ENCODE measurements around the gene PDE10A.
"Not testable (repeated sequence)": the region's sequence is repeated elsewhere in the genome, so short reads cannot be mapped to it uniquely, and the experiment has no call there.

The PDE10A gene

DNA sequence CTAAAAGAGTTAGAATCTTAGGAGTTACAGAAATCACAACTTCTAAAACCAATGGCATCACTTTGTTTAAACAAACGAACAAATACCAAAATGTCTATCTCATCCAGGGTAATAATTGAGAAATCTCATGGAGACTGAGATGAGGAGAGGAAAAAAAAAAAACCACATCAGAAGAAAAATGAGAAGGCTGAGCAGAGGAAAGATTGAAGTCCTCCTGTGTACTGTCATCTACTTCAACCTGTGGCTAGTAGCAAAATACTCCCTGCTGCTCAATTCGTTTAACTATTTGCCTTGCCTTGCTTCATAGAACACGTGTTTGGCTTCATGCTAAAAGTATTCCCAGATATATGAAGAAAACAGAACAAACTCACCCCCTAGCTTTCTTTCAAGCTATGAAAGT, 143.7 kb downstream of the PDE10A start:
- DNase-seq: no peak

DNA sequence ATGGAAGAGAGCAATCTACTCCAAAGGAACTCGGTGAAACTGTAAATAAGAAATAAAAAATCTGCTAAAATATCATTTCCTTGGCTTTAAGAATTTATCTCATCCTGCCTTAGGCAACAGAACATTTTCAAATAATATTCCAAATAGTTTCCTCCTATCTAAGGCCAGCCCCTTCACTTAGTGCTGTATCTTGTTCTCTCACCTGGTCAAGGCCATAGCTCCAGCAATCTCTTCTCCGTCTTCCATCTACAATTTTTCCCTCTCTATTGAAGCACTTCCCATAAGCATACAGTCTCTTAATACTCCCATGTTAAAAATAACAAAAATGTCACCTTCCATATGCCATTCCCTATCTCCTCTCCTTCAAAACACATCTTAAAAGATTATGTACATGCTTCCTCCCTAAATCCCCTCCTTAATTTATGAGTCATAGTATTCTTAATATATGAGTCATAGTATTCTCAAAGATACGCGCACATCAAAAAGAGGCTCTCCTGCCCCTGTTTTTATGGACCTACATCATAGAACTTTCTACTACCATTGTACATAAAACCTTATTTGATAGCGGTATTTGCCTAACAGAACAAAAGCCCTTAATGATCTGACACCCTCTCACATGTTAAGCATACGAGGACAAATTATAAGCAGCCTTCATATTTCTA, 146.9 kb downstream of the PDE10A start:
- no peak for DNase-seq

DNA sequence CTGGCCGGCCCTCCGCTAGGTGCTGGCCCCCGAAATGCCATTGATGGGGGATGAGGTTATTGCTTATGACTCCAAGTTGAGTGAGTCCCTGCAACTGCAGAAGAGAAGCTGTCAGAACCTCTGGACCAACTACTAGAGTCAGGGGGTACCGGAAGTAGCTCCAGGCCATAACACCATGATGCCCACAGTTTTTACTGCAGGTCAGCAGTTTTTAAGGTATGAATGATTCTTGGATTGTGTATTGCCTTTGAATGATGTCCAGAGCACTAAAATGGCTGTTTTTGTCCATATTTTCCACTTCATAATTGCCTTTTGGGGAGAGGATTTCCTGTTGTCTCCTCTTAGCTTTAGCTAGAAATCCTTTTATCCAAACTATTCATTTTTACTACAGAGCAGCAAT, 148.4 kb downstream of the PDE10A start:
- no peak for DNase-seq

DNA sequence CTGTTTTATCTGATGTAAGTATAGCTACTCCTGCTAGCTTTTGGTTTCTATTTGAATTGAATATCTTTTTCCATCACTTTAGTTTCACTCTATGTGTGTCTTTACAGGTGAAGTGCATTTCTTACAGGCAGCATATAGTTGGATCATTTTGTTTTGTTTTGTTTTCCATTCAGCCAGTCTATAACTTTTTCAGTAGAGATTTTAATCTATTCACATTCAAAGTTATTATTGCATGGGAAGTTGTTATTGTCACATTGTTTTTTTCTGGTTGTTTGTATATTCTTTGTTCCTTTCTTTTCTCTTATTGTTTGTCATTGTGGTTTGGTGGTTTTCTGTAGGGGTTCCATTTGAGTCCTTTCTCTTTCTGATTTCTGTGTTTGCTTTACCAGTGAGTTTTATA, 151.2 kb downstream of the PDE10A start:
- DNase-seq: no peak

DNA sequence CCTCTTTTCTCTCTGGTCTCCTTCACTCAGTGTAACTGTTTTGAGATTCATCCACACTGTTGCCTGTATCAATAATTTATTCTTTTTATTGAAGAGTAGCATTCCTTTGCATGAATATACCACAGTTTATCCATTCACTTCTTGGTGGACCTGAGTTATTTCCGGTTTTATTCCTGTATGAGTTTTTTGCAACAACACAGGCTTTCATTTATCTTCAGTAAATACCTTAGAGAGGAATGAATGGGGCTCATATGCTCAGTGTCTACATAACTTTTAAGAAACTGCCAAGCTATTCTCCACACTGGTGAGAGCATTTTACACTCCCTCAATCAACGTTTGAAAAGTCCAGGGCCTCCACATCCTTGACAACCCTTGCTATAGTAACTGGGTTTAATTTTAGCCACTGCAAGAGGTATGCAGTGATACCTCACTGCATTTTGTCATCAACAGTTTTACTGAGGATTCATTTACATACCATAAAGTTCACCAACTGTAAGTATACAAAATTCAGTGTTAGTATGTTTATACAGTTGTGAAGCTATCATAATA, 154.6 kb downstream of the PDE10A start:
- no peak for DNase-seq

DNA sequence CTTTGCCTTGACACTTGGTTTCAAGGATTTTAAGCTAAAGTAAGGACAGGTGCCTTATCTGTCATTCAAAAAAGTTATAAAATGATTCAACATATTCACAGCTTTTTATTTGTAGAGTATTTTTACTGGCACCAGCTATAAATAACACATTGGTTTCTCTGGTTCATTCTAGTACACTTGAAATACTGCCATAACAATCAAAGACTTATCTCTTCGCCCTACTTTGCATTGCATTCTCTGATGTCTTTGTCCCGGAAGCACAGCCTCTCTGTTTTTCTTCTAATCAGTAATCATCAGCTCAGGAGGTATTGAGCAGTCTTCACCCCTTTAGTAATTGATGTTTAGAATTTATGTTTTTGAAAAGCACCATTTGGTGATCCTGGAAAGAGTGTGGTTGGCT, 156.4 kb downstream of the PDE10A start:
- no peak for DNase-seq

DNA sequence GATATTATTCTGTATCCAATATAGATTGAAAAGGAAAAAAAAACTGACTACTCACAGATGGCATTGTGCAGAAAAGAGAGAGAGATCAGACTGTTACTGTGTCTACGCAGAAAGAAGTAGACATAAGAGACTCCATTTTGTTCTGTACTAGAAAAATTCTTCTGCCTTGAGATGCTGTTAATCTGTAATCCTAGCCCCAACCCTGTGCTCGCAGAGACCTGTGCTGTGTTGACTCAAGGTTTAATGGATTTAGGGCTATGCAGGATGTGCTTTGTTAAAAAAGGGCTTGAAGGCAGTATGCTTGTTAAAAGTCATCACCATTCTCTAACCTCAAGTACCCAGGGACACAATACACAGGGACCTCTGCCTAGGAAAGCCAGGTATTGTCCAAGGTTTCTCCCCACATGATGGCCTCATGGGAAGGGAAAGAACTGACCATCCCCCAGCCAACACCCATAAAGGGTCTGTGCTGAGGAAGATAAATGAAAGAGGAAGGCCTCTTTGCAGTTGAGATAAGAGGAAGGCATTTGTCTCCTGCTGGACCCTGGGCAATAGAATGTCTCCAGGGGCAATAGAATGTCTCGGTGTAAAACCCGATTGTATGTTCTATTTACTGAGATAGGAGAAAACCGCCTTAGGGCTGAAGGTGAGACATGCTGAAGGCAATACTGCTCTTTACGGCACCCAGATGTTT, 162.7 kb downstream of the PDE10A start:
- not testable (repeated sequence) for DNase-seq

DNA sequence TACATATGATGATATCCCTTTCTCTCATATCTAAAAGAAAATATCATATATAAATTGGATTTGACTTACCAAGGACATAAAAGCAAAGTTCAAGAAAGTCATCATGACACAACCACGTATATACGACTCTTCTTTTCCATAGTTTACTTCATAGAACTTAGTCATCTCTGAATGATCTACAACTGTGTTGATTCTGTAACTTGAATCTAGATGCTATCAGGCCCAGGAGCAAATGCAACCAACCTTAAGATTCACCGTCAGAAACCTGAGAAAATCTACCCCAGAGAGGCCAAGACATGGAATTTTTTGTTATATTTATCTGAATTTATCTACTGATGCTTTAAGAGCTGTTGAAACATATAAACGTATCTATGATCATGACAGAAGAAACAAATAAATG, 165.6 kb downstream of the PDE10A start:
- DNase-seq: no peak

DNA sequence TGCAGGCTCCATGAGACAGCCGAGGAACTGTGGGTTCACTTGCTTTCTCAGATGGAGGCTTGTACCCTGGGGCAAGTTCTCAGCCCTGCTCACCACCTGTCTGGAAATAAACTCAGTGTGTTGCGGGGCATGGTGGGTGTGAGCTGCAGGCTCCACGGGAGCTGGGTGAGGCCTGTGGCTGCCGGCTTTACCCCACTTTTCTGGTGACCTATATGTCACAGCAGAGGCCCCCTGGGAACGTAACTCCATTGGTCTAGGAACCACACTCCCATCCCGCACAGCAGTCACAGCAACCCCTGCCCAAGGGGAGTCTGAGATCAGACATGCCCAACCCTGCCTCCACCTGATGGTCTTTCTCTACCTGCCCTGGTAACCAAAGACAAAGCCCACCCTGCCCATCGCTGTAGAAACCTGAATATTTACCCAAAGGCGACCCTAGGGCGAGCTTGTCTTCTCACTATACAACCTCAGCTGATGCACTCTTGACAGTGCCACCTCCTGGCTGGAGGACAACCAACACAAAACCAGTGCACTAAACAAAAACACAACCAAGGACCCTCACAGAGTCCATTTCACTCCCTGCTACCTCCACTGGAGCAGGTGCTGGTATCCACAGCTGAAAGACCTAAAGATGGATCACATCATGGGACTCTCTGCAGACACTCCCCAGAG, 174.3 kb downstream of the PDE10A start:
- no peak for DNase-seq

DNA sequence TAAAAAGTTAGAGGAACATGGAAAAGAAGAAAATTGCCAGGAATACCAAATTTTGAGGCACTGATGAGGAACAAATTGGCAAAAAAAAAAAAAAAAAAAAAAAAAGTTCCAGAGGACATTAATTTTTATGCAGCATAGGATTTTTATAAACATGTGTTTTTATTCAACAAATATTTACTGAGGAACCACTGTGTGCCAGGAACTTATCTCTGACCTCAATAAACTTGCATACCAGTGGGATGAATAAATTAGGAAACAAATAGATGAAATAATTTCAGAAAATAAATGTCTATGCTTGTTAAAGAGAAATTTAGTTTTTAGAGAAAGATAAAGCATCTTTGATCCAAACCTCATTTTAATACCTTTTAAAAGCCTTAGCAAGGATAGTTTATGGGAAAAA, 175.1 kb downstream of the PDE10A start:
- DNase-seq: no peak

DNA sequence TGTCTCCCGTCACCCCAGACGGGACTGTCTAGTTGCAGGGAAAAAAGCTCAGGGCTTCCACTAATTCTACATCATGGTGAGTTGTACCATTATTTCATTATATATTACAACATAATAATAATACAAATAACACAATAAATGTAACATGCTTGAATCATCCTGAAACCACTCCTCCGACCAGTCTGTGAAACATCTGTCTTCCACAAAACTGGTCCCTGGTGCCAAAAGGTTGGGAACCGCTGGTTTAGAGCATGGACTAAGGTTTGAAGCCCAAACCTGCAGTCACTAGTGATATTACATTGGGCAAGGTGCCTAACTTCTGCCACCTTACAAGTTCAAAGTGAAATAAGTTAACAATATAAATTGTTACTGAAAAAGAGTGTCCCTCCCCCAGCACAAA, 175.7 kb downstream of the PDE10A start:
- DNase-seq: no peak

DNA sequence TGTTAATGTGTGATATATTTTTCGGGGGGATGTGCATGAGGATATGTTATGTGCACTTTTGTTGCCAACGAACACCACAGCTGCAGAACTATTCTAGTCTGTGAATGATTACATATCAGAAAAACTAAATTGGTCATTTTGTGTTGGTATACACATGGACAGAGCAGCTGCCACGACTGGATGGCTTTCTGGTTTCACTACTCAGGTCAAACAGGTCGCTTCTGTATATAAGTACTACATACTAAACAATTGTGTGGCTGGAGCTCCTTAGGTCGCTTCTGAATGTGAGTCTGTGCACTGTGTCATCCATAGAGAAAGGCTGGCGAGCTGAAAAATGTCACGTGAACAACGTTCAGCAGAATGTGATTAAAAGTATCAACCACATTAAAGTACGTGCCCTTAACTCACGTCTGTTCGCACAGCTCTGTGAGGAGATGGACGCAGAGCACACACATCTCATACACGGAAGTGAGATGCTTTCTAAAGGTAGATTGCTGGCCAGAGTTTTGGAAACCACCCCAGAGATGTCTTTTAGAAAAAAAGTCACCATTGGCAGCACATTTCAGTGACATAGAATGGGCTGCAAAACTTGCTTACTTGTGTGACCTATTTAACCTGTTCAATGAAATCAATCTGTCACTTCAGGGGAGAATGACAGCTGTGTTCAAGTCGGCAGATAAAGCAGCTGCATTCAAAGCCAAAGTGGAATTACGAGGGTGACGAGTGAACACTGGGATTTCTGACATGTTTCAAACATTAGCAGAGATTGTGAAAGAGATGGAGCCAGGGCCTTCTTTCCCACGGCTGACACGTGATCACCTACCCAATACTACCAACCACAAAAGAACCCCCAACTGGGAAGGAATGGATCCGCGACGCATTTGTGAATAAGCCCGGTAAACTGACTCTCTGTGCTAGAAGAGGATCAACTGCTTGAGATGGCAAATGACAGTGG, 176.6 kb downstream of the PDE10A start:
- no peak for DNase-seq

DNA sequence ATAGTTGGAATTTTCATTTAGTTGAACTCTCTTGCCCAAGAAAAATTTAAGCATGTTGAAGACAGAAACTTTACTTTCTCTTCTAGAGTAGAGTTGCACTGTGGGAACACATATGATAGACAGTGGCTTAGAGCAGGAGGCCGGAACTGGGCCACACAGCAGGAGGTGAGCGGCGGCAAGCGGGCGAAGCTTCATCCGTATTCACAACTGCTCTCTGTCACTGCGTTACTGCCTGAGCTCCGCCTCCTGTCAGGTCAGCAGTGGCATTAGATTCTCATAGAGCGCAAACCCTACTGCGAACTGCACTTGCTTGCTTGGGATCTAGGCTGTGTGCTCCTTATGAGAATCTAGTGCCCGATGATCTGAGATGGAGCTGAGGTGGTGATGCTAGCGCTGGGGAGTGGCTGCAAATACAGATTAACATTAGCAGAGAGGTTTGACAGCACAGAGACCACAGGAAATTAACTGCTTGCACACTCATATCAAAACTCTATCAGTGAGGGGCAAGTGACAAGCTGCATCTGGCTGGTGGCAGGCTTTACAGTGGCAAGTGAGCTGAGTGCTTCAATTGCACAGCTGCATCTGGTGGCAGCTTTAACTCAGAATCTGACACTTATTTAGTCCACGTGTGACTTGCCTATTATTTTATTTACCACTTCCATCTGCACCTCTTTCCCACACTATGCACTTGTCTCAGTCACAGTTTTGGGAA, 178.7 kb downstream of the PDE10A start:
- DNase-seq: no peak

DNA sequence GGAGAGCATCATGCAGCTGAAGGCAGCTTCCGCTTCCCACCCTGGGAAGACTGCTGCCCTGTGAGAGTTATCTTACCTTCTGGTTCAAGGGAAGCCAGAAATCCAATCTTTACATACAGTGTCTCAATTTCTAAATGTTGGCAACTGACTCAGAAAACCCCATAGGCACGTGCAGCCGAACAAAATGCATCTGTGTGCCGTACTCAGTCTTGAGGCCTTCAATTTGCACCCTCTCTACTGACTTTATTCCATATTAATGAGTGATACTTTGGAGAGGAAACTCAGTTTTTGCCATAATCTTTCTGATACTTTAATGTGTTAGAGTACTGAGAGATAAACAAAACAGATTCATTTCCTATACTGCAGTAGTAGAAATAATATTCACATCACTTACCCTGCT, 181.1 kb downstream of the PDE10A start:
- no peak for DNase-seq

DNA sequence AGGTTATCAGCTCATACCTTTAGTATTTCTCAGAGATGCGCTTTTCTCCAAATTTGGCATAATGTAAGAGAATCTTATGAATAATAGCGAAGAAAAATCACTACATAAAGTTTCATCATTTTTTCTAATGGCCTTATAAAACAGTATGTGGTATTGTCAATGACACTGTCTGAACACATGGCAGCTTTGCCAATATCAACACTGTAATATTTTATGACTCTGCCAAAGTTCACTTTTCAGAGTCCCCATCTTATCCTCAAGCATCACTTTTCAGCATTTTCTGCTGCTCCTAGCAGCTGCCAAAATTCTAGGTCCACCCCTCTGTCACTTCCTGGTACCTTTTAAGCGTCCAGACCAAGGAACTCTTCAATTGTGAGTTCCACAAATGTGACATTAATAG, 182.1 kb downstream of the PDE10A start:
- DNase-seq: no peak

DNA sequence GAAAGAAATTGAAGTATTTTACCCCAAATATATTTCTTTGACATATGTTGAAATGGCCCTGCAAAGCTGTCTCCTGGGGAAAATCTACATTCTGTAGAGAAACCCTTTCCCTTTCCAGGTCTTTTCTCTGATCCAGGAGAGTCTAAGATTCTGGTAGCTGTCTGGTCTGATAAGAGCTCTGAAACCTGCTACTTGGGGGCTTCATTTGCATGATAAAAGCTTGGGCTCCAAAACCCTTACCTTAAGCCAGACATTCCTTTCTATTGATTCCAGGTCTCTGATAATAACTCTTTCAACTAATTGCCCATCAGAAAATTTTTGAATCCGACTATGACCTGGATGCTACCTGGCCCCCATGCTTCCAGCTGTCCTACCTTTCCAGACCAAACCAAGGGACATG, 184.5 kb downstream of the PDE10A start:
- no peak for DNase-seq

DNA sequence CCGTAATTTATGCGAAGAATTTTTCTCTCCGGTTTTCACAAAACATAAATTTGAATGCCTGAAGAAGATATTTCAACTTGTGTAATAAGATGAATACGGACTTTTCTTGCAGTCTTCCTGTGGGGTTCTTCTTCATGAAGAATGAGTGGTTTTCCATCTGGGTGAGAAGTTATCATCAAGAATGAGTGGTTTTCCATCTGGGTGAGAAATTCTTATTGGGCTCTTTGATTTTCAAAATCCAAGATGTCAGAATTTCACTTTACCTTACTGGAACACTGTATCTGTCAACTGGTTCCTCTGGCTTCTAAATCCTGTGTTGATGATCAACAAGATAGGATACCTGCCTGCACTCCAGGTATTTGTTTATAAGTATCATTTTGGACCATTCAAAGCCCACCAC, 193.6 kb downstream of the PDE10A start:
- DNase-seq: no peak

DNA sequence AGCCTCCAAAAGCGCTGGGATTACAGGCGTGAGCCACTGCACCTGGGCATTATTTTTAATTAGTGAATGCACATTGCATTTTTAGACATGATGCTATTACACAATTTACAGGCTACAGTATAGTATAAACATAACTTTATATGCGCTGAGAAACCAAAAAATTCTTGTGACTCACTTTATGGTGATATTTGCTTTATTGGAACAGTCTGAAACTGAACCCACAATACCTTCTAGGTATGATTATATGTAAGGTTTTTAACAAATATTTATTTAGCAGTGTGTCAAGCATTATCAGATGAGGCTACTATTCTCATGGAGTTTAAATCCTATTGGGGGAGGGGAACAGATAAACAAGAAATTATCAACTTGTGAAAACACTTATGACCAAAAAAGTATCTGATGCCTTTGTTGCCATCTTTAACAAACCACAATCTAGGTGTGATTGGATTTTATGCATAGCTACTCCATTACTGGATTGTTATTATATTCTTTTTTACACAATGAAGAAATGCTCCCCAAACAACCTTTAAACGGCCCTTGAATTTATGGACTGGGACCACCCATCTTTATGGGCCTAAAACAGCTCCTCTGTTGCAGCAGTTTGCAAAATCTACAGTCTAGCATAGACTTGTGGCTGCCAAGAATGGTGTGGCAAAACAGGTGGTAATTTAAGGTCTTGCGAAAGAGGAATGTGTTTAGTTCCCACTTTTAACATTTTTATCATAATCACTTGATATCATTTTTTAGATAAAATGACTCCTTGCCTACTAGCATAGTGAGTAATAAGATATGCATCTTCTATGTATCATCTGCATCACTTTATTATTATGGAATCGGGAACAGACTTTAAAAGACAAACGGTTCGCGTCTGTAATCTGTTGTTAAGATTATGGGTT, 194.5 kb downstream of the PDE10A start:
- DNase-seq: no peak

DNA sequence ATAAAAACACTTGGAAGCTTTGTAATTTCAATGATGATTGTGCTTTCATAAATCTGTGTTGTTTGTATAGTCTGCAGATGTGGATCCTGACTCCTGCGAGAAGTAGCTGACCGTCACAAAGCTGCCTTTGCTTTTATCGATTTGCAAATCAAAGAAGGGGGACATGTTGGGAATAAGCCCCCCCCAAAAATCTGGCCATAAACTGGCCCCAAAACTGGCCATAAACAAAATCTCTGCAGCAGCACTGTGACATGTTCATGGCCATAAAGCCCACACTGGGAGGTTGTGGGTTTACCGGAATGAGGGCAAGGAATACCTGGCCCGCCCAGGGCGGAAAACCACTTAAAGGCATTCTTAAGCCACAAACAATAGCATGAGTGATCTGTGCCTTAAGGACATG, 199.5 kb downstream of the PDE10A start:
- DNase-seq: not testable (repeated sequence)

DNA sequence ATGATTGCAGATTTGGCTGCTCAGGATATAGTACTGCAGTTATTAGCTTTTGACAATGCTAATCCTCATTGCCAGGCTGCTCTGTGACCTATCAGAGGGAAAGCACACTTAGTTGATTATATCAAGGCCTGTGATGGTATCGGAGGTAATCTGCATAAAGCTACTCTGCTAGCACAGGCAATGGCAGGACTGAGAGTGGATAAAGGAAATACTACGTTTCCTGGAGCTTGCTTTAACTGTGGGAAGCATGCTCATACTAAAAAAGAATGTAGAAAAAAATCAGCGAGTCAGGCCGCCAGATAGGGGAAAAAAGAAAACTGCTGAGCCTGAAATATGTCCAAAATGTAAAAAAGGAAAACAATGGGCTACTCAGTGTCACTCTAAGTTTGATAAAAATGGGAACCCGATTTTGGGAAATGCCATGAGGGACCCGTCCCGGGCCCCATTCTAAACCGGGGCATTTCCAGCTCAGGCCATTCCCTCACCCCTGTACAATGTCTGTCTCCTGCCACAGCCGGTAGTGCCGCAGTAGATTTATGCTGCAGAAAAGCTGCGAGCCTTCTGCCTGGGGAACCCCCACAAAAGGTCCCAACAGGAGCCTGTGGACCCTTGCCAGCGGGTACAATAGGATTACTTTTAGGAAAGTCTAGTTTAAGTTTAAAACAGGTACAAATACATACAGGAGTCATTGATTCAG, 203.3 kb downstream of the PDE10A start:
- not testable (repeated sequence) for DNase-seq
